ENCODE results near the gene GTF2F1.

DNA sequence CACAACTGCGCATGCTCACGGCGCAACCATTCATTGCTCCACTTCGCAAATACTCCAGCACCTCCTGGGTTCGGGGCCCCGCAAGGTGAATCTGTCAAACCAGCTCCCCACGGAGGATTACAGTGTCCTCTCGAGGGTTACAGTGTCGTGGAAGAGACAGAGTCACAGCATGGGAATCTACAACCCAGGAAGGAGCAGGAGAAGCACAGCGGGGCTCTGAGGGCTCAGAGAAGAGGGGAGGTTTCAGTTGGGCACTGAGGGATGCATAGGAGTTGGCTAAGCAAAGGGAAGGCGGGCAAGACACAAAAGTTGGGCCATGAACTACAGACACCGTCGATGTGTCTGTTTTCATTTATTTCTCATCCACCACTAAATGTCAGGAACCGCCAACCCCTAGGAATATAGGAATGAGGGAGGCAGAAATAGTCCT lies 1.0 kb upstream of the GTF2F1 start:
- TF ChIP-seq, protein P1, sequence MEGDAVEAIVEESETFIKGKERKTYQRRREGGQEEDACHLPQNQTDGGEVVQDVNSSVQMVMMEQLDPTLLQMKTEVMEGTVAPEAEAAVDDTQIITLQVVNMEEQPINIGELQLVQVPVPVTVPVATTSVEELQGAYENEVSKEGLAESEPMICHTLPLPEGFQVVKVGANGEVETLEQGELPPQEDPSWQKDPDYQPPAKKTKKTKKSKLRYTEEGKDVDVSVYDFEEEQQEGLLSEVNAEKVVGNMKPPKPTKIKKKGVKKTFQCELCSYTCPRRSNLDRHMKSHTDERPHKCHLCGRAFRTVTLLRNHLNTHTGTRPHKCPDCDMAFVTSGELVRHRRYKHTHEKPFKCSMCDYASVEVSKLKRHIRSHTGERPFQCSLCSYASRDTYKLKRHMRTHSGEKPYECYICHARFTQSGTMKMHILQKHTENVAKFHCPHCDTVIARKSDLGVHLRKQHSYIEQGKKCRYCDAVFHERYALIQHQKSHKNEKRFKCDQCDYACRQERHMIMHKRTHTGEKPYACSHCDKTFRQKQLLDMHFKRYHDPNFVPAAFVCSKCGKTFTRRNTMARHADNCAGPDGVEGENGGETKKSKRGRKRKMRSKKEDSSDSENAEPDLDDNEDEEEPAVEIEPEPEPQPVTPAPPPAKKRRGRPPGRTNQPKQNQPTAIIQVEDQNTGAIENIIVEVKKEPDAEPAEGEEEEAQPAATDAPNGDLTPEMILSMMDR (IDR thresholded peaks at IDR 0.05), result no peak
- TF ChIP-seq POLR2AphosphoS5 (IDR thresholded peaks at IDR 0.05) (no peak), EP300 (IDR thresholded peaks at IDR 0.05; ENCODE audit: low read depth) (no peak), POLR2A (IDR thresholded peaks at IDR 0.05) (no peak)

Measured in transverse colon (tissue), 4 donors.